PFSK-1 (cell line): ENCODE results near the gene SUCLG2.

Experiments used
- FOXP2 ChIP-seq: optimal IDR thresholded peaks from 2 replicates; pipeline ENCODE3; 2011; ENCODE audit warnings: borderline replicate concordance, control low read depth, inconsistent platforms; ENCODE audit not compliant: insufficient read depth; ENCODE audit errors: extremely low read length, extremely low read depth
- POLR2AphosphoS5 ChIP-seq: IDR thresholded peaks from 2 replicates; pipeline ENCODE4 v1.6.1; 2012; ENCODE audit warnings: low read depth, mild to moderate bottlenecking, control low read depth, low read length, moderate library complexity
- REST ChIP-seq, 2 experiments: IDR thresholded peaks; 2 replicates each; pipeline versions ENCODE4 v1.6.1 to v1.8.0; 2011 to 2012; ENCODE audit warnings: low read depth in 2 of 2, low read length in 2 of 2, control low read depth in 1 of 2, inconsistent platforms in 1 of 2, mild to moderate bottlenecking in 1 of 2, moderate library complexity in 1 of 2; ENCODE audit not compliant: insufficient read depth in 1 of 2
- SIN3A ChIP-seq: IDR thresholded peaks from 2 replicates; pipeline ENCODE4 v1.6.1; 2012; ENCODE audit warnings: mild to moderate bottlenecking, low read length, moderate library complexity, borderline replicate concordance; ENCODE audit not compliant: insufficient read depth
- TAF1 ChIP-seq: IDR thresholded peaks from 2 replicates; pipeline ENCODE4 v1.6.1; 2012; ENCODE audit warnings: low read length, control low read depth, borderline replicate concordance; ENCODE audit not compliant: insufficient read depth

Gene SUCLG2

DNA sequence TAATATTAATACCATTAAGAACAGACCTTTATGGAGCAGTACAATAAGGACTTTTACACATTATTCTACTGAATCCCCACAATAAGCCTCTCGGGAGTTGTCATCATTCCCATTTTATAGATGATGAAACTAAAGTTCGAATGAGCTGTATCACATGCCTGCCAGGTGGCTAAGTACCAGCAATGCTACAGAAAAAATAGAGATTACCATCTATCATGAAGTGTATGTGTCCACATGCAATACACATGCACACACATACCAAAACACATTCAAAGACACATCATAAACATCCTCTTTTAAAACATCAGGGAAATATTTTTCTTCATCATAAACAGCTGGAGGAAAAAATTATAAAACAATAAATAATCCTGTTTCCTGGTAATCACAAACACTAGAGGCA, 136.6 kb downstream of the SUCLG2 start:
- TF ChIP-seq FOXP2 (no peak), REST (IDR thresholded peaks at IDR 0.05; ENCODE audit: insufficient read depth in 1 of 2, low read depth in 2 of 2, low read length in 2 of 2) (no peak), POLR2AphosphoS5 (no peak), TAF1 (no peak), SIN3A (no peak)

- TF ChIP-seq TAF1 (no peak), POLR2AphosphoS5 (no peak), SIN3A (no peak), FOXP2 (no peak), REST (IDR thresholded peaks at IDR 0.05; ENCODE audit: insufficient read depth in 1 of 2, low read depth in 2 of 2, low read length in 2 of 2) (no peak)
Observed at GRCh38 chr3:67516496-67516895, 137.9 kb downstream of the SUCLG2 start.

GRCh38 chr3:67515778-67516177, 138.6 kb downstream of the SUCLG2 start:
- TF ChIP-seq SIN3A, result no peak
- TF ChIP-seq REST (IDR thresholded peaks at IDR 0.05; ENCODE audit: insufficient read depth in 1 of 2, low read depth in 2 of 2, low read length in 2 of 2), result no peak
- TF ChIP-seq POLR2AphosphoS5, result no peak

- no peak for TF ChIP-seq TAF1
- no peak for TF ChIP-seq REST (IDR thresholded peaks at IDR 0.05; ENCODE audit: insufficient read depth in 1 of 2, low read depth in 2 of 2, low read length in 2 of 2)
- no peak for TF ChIP-seq SIN3A
- TF ChIP-seq POLR2AphosphoS5, result no peak
- no peak for TF ChIP-seq FOXP2
Observed at GRCh38 chr3:67509471-67510075, 144.8 kb downstream of the SUCLG2 start.

- TF ChIP-seq POLR2AphosphoS5, result no peak
- TF ChIP-seq SIN3A, result no peak
- no peak for TF ChIP-seq FOXP2
- no peak for TF ChIP-seq REST (IDR thresholded peaks at IDR 0.05; ENCODE audit: insufficient read depth in 1 of 2, low read depth in 2 of 2, low read length in 2 of 2)
- no peak for TF ChIP-seq TAF1
Observed at GRCh38 chr3:67507584-67507983, 146.8 kb downstream of the SUCLG2 start.
